GM18858 (cell line): ENCODE data around the gene SAPCD1.
A peak's percentile ranks its signal among the peaks of the same experiment; 100 is the strongest.
"Not testable (repeated sequence)": the region's sequence is repeated elsewhere in the genome, so short reads cannot be mapped to it uniquely, and the experiment has no call there.

Experiments used
- ATAC-seq: cut with Tn5 transposase; IDR thresholded peaks from one replicate; pipeline ENCODE4 v1.9.1; 2021; ENCODE audit not compliant: unreplicated experiment

Gene SAPCD1

GRCh38 chr6:31795616-31796298 lies 33.3 kb downstream of the SAPCD1 start, which contains the start of gene VARS1:
TSS of gene VARS1 (minus strand) at chr6:31795752. CDS start at chr6:31795217, 535 bp downstream.
- ATAC-seq, result peak; percentile 56

GRCh38 chr6:31796993-31797385 lies 34.5 kb downstream of the SAPCD1 start:
- no peak for ATAC-seq

DNA sequence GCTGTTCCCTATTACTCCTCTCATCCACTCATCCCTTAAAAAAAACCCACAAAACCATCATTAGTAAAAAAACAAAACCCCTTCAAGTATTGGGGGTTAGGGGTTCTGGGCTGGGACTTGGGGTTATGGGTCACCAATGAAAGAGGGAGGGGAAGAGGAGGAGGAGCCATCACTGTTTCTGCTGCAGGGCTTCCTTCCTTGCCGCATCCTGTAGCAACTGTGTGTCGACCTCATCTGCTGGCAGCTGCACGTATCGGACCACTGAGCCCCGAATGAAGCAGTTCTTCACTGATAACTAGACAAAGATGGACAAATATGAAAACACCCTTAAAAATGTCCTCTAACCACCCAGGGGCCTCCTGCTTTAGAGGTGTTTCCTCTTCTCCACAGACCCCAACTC lies 35.1 kb downstream of the SAPCD1 start:
- no peak for ATAC-seq

DNA sequence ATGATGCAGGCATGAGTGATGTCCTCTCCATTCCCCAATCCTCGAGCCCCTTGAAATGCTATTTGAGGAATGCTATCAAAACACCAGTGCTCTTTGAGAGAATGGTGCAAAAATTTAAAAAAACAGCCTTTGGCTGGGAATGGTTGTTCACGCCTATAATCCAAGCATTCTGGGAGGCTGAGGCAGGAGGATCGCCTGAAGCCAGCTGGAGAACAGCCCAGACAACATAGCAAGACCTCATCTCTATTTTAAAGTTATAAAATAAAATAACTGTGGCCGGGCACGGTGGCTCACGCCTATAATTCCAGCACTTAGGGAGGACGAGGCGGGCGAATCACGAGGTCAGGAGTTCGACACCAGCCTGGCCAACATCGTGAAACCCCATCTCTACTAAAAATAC lies 37.3 kb downstream of the SAPCD1 start:
- no peak for ATAC-seq

GRCh38 chr6:31801031-31801927 lies 38.8 kb downstream of the SAPCD1 start:
- not testable (repeated sequence) for ATAC-seq

GRCh38 chr6:31805939-31806469 lies 43.5 kb downstream of the SAPCD1 start:
- ATAC-seq, result no peak

GRCh38 chr6:31806470-31807272 lies 44.2 kb downstream of the SAPCD1 start, which contains the start of gene LSM2:
TSS of gene LSM2 (minus strand) at chr6:31806966. CDS start at chr6:31806757, 209 bp downstream.
- ATAC-seq, result peak; percentile 63

GRCh38 chr6:31808599-31808998 lies 46.1 kb downstream of the SAPCD1 start:
- not testable (repeated sequence) for ATAC-seq

GRCh38 chr6:31811645-31812044 lies 49.2 kb downstream of the SAPCD1 start:
- ATAC-seq, result no peak

- ATAC-seq, result no peak
Measured at GRCh38 chr6:31813465-31813849, 51.0 kb downstream of the SAPCD1 start.
